IPS-18c (cell line): ENCODE results near the gene MBOAT2.

Source experiments
- H3K4me3 ChIP-seq: 2 replicates; pipeline ENCODE4 v1.7.0; 2013; ENCODE audit warnings: low read depth, mild to moderate bottlenecking, low read length, moderate library complexity; ENCODE audit not compliant: insufficient read depth
- H3K9me3 ChIP-seq: one replicate; pipeline ENCODE4 v1.6.1; 2013; ENCODE audit warnings: mild to moderate bottlenecking, low read length, moderate library complexity; ENCODE audit not compliant: control insufficient read depth, insufficient read depth

Gene MBOAT2

DNA sequence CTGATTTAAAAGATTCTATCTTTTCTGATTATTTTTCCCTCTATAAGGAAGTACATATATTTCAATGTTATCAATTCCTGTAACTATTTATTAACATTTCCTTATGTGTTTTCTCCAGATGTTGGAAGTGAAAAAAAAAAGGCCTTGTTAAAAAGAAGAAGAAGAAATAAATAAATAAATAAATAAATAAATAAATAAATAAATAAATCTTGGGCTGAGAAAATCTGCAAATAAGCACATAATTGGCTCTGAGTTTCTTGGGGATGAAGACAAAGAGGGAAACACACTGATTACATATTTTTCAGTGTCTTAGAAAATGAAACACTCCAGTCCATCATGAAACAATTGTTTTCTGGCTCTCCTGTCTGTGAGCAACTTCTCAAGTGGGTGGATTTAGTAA, 21.1 kb upstream of the MBOAT2 start:
- Histone ChIP-seq H3K9me3 (no peaks in the 10 kb centered on the region), H3K4me3 (no peak overlapping the region)

DNA sequence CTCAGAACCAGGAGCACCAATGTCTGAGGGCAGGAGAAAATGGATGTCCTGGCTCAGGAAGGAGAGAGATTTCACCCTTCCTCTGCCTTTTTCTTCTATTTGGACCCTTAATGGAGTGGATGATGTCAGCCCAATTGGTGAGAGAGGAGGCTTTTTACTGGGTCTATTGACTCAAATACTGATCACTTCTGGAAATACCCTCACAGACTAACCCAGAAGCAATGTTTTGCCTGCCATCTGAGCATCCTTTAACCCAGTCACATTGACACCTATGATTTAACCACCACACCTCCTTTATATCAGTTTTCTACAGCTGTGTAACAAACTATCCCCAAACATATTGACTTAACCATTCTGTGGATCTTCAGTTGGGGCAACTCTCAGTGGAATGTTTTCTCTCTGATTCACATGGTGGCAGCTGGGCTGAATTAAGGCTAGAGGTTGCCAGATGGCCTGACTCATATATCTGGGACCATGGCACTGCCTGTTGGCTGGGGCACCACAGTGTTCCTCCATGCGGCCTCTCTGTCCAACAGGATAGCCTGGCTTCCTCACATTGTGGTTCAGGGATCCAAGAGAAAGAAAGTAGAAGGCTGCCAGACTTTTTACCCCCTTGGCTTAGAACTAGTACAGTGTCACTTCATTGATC, 18.2 kb upstream of the MBOAT2 start:
- Histone ChIP-seq H3K9me3 (no peaks in the 10 kb centered on the region), H3K4me3 (no peak overlapping the region)

DNA sequence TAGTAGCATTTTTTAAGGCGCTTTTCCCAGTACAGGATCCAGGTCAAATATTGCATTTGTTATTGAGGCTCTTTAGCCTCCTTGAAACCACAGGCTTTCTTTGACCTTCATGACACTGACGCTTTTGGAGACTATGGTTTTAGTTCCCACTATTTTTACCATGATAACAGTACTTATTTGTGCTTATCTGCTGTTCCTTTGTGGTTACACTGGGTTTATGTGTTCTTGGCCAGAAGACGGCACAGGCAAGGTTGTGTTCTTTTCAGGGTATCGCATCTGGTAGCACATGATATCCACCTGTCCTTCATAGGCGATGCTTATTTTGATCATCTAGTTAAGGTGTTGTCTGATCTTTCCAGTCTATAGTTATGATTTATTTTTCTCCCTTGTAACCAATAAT, 16.8 kb upstream of the MBOAT2 start:
- Histone ChIP-seq H3K4me3 (no peak overlapping the region), H3K9me3 (no peaks in the 10 kb centered on the region)

DNA sequence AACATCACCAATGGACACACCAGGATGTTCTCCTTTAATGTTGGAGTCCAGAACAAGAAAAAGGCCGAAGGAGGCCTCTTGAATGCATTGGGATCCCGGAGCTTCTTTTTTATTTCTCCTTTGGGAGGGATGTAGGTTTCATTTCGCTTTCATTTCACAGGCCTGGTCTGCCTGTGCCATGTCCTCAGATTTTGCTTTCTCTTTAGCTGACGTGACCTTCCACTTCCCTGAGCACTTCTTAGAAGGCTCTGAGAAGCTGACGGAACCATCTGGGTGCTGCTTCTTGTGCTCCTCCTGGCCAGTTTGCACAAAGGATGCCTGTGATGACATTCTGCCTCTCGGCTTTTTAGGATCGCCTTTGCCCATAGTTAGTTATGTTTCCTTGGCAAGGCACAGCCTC, 15.1 kb upstream of the MBOAT2 start:
- no peaks in the 10 kb centered on the region for H3K9me3 ChIP-seq
- no peak overlapping the region for H3K4me3 ChIP-seq

DNA sequence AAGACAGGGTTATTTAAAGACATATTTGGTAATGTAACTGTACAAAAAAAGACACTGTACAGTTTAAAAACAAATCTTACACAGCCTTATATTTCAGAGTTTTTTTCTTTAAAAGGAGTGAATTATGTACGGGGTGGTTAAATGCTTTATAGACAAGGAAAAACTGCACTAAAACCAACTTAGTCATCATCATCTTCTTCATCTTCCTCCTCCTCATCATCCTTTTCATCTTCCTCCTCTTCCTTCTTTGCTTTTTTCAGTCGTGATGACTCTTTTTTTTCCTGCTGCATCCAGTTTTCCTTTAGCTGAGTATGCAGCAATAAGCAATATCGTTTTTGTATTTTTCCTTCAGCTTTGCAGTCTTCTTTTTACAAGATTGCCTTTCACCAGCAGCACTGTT, 14.6 kb upstream of the MBOAT2 start:
- Histone ChIP-seq H3K9me3 (no peaks in the 10 kb centered on the region), H3K4me3 (no peak overlapping the region)

DNA sequence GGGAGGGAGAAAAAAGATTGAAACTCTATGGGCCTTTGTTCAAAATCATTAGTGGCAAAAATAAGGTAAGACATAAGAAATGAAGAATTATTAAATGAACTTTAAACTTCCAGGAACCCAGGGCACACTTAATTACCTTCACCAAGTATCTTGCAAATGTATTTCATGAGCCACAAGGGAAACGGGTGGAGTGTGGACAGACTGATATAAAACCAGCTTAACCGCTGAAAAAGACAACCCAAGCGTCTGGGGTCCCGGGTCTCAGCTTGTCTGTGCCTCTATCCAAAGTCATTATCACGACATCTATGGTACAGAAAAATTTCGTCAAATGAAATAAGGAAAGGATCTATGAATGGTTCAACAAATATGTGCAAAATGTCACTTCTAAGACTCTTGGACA, 13.9 kb upstream of the MBOAT2 start:
- H3K4me3 ChIP-seq = no peak overlapping the region

DNA sequence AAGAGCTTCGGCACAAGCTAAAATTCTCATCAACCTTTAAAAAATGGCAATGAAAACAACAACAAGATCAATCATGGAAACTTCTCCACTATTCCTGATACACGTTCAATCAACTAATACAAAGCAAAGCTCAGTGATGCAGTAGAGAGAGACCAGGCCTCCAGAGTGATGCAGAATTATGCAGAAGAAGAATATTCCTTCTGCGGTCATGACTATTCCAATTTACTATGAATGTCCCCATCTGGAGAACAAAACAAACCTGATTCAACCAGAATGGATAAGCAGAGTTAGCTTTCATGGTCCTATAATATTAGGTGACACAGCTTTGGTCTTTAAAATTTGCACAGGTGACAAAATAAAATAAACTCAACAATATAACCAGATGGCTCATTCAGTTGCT, 12.5 kb upstream of the MBOAT2 start:
- Histone ChIP-seq H3K4me3 (no peak overlapping the region), H3K9me3 (no peaks in the 10 kb centered on the region)

More for the DNA sequence above, 13.9 kb upstream of the MBOAT2 start:
- H3K9me3 ChIP-seq = no peaks in the 10 kb centered on the region

DNA sequence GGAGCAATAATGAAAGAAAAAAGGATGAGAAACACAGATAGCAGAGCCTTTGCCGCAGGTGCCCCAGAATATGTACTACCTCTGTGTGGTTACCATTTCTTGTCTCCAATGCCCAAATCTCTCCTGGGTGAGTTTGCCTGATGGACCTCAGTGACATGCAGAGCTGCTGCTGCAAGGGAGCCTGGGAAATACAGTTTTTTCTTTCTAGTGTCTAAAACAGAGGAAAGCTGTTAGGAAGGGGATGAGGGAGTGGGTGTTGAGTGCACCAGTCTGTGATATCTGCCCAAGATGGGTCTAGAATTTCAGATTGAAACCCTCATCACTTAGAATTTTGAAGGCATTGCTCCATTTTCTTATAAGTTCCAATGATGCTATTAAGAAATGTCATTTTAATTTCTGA, 9.9 kb upstream of the MBOAT2 start:
- no peaks in the 10 kb centered on the region for H3K9me3 ChIP-seq
- no peak overlapping the region for H3K4me3 ChIP-seq

DNA sequence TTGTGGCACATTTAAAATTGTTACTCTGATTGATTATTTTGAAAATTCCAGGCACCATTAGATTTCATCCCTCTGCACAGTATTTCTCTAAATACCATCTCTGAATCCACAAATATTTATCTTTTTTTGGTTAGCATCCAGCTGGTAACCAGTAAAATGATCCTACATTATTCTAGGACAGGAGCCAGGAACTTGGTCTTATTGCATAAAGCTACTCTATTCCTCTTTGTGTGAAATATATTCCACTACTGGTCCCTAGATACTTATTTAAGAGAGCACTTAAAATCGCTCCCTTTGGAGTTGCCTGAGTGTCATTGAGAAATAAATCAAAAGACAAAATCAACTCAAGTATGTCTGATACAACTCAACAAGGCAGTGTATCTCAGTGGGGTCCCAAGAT, 7.4 kb upstream of the MBOAT2 start:
- Histone ChIP-seq H3K4me3 (no peak overlapping the region), H3K9me3 (no peaks in the 10 kb centered on the region)

DNA sequence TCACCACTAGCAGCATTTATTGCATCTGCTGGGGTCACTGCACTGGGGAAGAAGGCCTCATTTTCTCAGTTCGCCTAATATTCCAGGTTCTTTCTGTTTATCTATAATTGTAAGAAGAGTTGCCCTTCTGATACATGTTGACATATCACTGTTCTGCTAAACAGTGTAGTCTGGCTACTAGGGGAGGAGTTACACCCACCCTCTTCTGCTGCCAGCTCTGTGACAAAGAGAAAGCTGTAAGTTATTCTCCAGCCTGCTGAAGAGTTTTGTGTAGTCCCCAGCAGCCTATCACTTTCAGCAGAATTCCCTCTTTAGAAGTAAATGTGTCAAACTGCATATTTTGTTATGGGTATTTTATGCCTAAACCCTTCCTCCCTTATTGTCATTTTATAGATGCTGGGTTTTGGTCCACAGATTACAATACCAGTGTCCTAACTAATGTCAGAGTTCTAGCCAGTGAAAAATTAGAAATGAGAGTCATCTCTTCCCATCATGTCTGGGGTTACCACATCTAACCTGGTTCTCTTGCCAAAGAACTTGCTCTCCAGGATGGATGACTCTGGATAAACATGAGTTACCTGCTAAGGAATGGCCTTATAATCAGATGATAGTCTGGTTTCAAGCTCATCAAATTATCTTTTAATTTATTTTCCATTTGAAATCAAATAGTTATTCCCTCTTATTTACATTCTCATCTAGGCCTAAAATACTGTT, 5.6 kb upstream of the MBOAT2 start:
- Histone ChIP-seq H3K4me3 (no peak overlapping the region), H3K9me3 (no peaks in the 10 kb centered on the region)

DNA sequence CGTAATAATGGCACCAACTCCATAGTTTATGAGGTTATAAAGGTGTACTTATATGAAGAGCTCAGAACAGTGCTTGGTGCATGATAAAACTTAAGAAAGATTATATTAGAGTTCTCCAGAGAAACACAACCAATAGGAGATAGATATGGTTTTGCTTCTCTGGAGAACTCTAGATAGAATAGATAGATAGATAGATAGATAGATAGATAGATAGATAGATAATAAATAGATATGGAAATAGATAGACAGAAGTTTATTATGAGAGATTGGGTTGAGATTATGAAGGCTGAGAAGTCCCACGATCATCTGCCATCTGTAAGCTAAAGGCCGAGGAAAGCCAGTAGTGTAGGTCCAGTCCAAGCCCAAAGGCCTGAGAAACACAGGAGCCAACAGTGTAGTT, 2.9 kb upstream of the MBOAT2 start:
- no peak overlapping the region for H3K4me3 ChIP-seq

DNA sequence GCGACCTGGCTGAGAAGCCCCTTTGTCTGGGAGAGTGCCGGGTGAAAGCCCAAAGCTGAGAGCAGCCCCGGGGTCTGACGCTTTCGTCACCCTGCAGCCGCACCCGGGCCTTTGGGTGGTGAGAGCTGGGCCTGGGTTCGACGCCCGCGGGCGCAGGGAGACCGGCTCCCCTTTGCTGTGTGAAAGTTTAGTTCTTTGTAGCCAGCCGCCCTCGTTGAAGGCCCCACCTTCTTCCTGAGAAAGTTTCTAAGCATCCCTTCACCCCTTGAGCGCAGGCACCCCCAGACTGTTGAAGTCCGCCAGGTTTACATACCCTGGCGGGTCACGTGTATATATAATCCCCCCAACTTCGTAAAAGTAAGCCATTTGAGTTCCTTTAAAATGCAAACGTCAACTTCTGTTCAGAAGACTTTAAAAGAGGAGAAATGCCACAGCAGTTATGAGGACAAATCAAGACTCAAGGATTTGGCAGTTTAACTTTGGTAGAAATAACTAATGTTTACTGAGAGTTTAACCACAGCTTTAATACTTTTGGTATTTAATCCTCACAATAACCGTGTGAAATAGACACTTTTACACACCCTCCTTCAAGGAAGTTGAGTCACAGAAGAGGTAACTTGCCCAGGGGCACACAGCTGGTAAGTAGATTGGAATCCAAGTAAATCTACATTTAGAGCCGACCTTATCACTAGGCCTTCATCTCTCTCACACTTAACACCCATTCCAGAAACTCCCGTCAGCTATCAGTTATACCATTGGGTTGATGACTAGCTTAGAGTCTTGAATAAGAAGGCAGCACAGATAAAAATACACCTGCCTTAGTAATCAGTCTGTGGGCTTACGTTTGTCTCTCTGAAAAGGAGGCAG, 1.1 kb upstream of the MBOAT2 start:
- no peaks in the 10 kb centered on the region for H3K9me3 ChIP-seq
- H3K4me3 ChIP-seq = peak overlapping the region; percentile 84

More for the DNA sequence above, 2.9 kb upstream of the MBOAT2 start:
- H3K9me3 ChIP-seq = no peaks in the 10 kb centered on the region

DNA sequence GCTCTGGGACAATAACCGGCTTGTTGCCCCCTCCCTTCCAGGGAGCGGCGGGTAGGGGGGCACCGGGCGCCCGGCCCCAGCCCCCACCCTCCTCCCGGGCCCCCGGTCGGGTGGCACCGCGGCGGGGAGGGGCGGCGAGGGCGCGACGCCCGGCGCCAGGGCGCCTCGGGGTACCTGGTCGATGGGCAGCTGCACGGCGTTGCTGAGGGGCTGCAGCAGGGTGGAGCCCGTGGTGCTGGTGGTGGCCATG, 193 bp downstream of the MBOAT2 start:
- Histone ChIP-seq H3K4me3 (peak overlapping the region; percentile 83), H3K9me3 (no peaks in the 10 kb centered on the region)

DNA sequence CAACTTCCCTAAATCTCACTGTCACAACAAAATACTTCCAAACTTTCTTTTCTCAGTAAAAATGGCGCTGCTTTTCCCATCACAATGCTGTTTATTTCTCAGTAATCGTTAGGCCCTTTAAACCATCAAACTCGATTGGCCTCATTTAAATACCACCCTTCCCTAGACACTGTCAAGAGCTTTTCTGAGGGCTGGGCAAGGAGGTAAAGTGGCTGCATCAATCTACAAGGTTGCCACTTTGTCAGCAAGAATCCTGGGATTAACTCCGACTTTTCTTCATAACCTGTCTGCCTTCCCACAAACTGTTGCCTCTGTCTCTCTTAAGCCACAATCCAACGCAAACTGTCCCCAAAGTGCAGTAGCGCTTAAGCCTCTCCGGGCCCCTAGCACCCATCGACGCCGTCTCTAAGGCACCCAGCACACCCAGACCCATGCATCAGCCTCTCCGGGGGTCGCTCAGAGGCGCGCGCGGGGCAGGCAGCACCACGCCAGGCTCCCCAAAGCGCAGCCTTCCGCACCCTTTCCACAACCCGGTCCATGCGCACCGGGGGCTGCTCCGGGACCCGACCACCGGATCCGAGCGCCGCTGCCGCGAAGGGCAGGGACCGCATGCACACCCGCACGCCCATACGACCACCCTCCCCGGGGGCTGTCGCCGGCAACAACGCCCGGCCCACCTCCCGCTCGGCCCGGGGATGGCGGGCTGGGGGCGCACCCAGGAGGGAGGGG, 683 bp downstream of the MBOAT2 start:
- Histone ChIP-seq H3K9me3 (no peaks in the 10 kb centered on the region), H3K4me3 (peak overlapping the region; percentile 83)

DNA sequence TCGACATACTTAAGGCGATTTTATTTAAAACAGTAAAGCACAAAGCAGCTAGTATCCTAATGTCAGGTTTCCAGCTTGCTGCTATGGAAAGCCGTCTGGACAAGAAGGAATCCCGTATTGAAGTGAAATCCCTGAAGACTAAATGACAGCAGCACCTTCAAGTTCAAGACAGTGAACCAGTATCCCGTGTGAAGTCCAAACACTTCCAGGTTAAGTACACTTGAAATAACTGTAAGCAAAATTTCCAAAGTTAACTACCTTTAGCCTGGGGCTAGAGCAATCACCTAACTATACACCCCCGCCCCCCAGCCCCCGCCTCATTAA, 1.2 kb downstream of the MBOAT2 start:
- Histone ChIP-seq H3K4me3 (peak overlapping the region; percentile 83; the same call in 1 of the 2 replicates), H3K9me3 (no peaks in the 10 kb centered on the region)

DNA sequence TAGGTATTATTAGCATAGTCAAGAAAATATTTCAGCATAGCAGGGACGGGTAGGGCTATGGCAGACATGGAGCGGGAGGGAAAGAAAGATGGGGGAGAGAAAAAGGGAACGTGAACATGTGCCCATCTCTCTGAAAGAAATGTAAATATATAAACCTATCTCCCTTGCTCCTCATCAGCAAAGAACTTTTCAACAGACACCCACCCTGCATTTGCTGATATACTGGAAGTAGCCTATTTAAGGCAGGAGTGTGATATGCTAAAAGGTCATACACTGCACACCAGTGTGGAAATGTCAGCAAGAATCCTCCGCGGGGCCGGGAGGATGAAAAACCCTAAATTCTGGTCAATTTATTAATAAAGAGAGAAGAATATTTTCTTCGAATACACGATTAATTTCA, 1.7 kb downstream of the MBOAT2 start:
- Histone ChIP-seq H3K4me3 (no peak overlapping the region), H3K9me3 (no peaks in the 10 kb centered on the region)

DNA sequence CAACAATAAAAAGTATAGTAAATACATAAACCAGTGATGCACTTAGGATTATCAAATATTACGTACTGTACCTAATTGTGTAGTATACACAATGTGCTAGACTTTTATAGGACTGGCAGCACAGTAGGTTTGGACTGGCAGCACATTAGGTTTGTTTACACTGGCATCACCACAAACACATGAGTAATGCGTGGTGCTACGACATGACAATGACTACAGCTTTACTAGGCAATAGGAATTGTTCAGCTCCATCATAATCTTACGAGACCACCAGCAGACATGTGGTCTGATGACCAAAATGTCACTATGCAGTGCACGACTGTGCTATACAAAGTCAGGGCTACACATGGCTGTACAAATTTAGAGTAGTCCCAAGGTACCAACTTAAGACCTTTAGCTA, 2.3 kb downstream of the MBOAT2 start:
- Histone ChIP-seq H3K4me3 (no peak overlapping the region), H3K9me3 (no peaks in the 10 kb centered on the region)

DNA sequence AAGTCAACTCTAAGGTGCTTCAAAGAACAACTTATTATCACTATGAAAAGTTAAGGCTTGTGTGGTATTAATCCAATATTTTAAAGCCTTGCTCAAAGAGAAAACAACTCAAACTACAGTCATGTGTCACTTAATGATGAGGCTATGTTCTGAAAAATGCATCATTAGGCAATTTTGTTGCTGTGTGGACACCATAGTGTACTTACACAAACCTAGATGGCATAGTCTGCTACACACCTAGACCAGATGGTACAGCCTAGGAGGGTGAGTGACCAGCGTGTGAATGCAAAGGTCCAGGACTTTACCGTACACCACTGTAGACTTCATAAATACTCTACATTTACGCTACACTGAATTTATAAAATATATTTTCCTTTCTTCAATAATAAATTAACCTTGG, 3.0 kb downstream of the MBOAT2 start:
- H3K9me3 ChIP-seq = no peaks in the 10 kb centered on the region

More for the DNA sequence above, 3.0 kb downstream of the MBOAT2 start:
- no peak overlapping the region for H3K4me3 ChIP-seq
